Lower leg skin (tissue), 3 donors: ENCODE data around the gene PPARG.

ENCODE experiments used
- POLR2A ChIP-seq, 2 donors: fragments of 450-650 bp; IDR thresholded peaks; one replicate each; pipeline ENCODE4 v1.6.1; 2016 to 2017; ENCODE audit warnings: antibody characterized with exemption in 2 of 2, mild to moderate bottlenecking in 1 of 2, moderate library complexity in 1 of 2
- TF ChIP-seq, protein P1 (sequence below), 3 donors: fragments of 450-650 bp; IDR thresholded peaks; one replicate each; pipeline ENCODE4 v1.5.1; 2016; ENCODE audit warnings: antibody characterized with exemption in 3 of 3, mild to moderate bottlenecking in 3 of 3, moderate library complexity in 2 of 3

DNA sequence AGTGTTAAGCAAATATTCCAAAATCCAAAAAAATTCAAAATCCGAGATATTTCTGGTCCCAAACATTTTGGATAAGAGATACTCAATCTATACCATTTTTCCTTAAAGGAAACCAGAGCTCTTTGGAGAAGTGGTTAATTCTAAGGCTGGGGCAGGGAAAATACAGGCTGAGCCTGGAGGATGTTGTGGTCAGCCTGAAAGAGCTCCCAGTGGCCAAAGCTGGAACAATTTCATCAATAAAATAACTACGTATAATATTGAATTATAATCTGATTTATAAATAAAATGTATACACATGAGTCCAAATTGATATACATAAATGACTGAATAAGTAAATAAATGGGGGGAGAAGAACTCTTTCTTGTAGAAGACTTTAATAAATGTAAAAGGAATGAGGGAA is 24.6 kb downstream of the PPARG start:
- TF ChIP-seq POLR2A (IDR thresholded peaks at IDR 0.05), result no peak
- TF ChIP-seq, protein P1, sequence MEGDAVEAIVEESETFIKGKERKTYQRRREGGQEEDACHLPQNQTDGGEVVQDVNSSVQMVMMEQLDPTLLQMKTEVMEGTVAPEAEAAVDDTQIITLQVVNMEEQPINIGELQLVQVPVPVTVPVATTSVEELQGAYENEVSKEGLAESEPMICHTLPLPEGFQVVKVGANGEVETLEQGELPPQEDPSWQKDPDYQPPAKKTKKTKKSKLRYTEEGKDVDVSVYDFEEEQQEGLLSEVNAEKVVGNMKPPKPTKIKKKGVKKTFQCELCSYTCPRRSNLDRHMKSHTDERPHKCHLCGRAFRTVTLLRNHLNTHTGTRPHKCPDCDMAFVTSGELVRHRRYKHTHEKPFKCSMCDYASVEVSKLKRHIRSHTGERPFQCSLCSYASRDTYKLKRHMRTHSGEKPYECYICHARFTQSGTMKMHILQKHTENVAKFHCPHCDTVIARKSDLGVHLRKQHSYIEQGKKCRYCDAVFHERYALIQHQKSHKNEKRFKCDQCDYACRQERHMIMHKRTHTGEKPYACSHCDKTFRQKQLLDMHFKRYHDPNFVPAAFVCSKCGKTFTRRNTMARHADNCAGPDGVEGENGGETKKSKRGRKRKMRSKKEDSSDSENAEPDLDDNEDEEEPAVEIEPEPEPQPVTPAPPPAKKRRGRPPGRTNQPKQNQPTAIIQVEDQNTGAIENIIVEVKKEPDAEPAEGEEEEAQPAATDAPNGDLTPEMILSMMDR (IDR thresholded peaks at IDR 0.05), result no peak
